ENCODE measurements around the gene COA6.

- TF ChIP-seq CTCF (IDR thresholded peaks at IDR 0.05) (no peak), POLR2AphosphoS5 (IDR thresholded peaks at IDR 0.05) (no peak), POLR2A (IDR thresholded peaks at IDR 0.05) (no peak), EP300 (IDR thresholded peaks at IDR 0.05) (no peak)
Observed at GRCh38 chr1:234371414-234371813, 1.8 kb upstream of the COA6 start.

All from stomach (tissue), 4 donors.